T-helper 2 cell treated with Interferon-gamma antibody and Interleukin-4, amounts not matched to agents 5 μg/mL and 100 μg/mL, for 36 hours (primary cell): ENCODE measurements around the gene NFYC.

Experiments used
- DNase-seq: peaks from one replicate; pipeline ENCODE4 v3.0.0; 2021; ENCODE audit warnings: low spot score
- H3K27ac Mint-ChIP-seq: one replicate; pipeline ENCODE4 v1.8.0; 2021; ENCODE audit warnings: mild to moderate bottlenecking, mixed read lengths
- H3K27me3 Mint-ChIP-seq: one replicate; pipeline ENCODE4 v1.8.0; 2021; ENCODE audit warnings: low read depth, mixed read lengths
- H3K36me3 Mint-ChIP-seq: one replicate; pipeline ENCODE4 v1.8.0; 2021; ENCODE audit warnings: low read depth, mixed read lengths
- H3K4me1 Mint-ChIP-seq: one replicate; pipeline ENCODE4 v1.8.0; 2021; ENCODE audit warnings: low read depth, mixed read lengths
- H3K4me3 Mint-ChIP-seq: one replicate; pipeline ENCODE4 v1.8.0; 2022; ENCODE audit warnings: mild to moderate bottlenecking, moderate library complexity, mixed read lengths
- H3K9me3 Mint-ChIP-seq: one replicate; pipeline ENCODE4 v1.8.0; 2021; ENCODE audit warnings: mixed read lengths

The NFYC gene

DNA sequence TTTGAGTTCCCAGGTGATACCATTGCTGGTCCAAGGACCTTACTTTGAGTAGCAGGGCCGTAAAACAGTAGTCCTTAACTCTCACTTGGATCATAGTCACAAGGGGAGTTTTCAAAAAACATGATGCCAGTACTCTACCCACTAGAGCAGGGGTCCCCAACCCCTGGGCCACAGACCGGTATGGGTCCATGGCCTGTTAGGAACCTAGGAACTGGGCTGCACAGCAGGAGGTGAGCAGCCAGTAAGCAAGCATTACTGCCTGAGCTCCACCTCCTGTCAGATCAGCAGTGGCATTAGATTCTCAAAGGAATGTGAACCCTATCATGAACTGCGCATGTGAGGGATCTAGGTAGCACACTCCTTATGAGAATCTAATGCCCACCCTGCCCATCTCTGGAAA lies 52.4 kb downstream of the NFYC start:
- H3K9me3 Mint-ChIP-seq, result no peaks in the 10 kb centered on the region
- no peak overlapping the region for H3K4me3 Mint-ChIP-seq
- H3K27me3 Mint-ChIP-seq, result no peaks in the 10 kb centered on the region
- no peak overlapping the region for H3K27ac Mint-ChIP-seq
- H3K4me1 Mint-ChIP-seq, result peaks cover 28% of the 10 kb centered on the region
- no peak for DNase-seq
- H3K36me3 Mint-ChIP-seq, result peaks cover 71% of the 10 kb centered on the region

- Mint-ChIP-seq H3K4me1 (peaks cover 33% of the 10 kb centered on the region), H3K36me3 (peaks cover 71% of the 10 kb centered on the region), H3K27me3 (no peaks in the 10 kb centered on the region), H3K4me3 (no peak overlapping the region), H3K9me3 (no peaks in the 10 kb centered on the region), H3K27ac (no peak overlapping the region)
- no peak for DNase-seq
Measured at GRCh38 chr1:40745176-40745575, 53.7 kb downstream of the NFYC start.

DNA sequence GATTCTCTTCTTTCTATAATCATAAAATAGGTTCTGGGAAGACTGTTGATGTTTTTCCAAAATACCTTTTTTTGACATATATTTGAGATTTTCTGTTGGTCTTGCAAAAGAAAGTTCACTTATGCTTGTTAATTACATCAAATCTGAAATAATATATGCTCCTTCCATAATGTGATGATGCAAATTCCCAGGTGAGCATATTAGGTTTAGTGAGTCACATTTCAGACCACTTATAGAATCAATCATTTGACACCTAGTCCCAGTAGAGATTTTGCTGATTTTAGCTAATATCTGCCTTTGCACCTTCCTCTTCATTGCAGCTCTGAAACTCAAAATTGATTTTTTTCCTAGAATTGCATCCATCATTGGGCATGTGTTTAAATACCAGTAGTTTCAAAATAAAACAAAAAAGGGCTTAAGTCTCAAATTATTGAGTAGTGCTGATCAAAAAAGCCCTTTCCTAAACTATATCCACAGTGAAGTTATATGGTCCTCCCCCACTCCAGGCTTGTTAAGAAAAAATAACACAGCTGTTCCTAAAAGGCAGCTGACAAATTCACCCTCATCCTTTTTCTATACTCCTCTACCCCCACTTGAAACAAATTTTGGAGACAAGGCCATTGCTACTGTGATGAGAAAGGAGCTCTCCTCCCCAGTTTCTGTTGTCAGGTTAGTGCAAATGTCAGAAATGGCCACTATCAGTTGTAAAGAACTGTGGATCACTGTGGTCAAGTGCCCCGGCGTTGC lies 55.0 kb downstream of the NFYC start:
- Mint-ChIP-seq H3K27me3 (no peaks in the 10 kb centered on the region), H3K9me3 (no peaks in the 10 kb centered on the region), H3K27ac (no peak overlapping the region), H3K36me3 (peaks cover 76% of the 10 kb centered on the region), H3K4me3 (no peak overlapping the region), H3K4me1 (peaks cover 36% of the 10 kb centered on the region)
- DNase-seq, result no peak

DNA sequence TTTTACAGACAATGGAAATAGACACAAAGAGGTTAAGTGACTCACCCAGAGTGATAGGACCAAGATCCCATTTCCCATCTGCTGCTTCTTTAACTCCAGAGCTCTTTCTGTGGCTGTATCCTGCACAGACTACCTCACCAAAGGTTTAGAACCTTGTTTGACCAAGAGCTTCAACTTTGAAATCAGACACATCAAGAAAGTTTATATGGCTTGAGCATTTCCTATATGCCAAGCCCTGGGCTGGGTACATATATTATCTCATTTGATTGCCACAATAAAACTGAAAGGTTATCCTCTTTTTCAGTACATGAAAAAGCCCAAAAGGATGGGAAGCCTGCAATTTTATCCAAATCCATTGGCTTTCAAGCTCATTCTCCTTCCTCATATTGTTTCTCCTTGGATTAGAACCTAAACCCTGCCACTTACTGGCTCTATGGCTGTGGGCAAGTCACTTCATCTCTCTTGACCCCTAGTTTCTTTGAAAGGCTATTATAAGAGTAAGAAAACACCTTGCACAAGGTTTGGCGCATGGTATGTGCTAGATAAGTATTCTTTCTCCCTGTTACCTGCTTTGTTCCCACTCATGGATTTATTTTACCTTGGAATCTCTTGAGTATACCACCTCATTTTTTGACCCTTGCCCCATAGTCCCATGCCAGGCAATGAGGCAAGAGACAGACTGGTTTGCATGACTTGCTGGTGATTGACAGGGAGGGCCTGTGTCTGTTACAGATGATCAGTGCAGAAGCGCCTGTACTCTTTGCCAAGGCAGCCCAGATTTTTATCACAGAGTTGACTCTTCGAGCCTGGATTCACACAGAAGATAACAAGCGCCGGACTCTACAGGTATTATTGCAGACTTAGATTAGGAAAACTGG lies 57.6 kb downstream of the NFYC start:
- Mint-ChIP-seq H3K4me3 (no peak overlapping the region), H3K27me3 (no peaks in the 10 kb centered on the region), H3K27ac (no peak overlapping the region), H3K9me3 (no peaks in the 10 kb centered on the region), H3K36me3 (peaks cover 72% of the 10 kb centered on the region), H3K4me1 (peaks cover 42% of the 10 kb centered on the region)
- DNase-seq, result no peak

DNA sequence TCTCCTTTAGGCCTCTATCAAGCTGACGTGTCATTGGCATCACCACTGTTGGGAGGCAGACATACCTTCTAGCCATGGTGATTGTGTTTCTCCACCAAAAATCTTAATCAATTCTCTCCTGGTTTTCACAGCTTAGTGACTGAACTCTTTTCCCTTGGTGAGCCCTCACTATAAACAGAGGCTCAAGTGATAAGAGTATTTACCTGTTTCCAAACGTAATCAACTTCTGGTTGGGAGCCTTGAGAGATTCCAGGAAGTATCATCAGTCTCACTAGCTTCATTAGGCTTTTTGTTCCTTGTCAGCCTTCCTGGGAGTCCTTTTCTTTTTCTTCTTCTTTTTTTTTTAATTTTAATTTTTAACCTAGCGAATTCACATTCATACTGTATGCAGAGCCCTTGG lies 58.3 kb downstream of the NFYC start:
- no peak overlapping the region for H3K27ac Mint-ChIP-seq
- peaks cover 73% of the 10 kb centered on the region for H3K36me3 Mint-ChIP-seq

GRCh38 chr1:40750451-40750908 lies 59.0 kb downstream of the NFYC start:
- Mint-ChIP-seq H3K36me3 (peaks cover 73% of the 10 kb centered on the region), H3K27ac (peak overlapping the region; percentile 8), H3K4me1 (peaks cover 39% of the 10 kb centered on the region), H3K27me3 (no peaks in the 10 kb centered on the region), H3K4me3 (no peak overlapping the region), H3K9me3 (no peaks in the 10 kb centered on the region)
- DNase-seq, result no peak

More for the DNA sequence above, 58.3 kb downstream of the NFYC start:
- Mint-ChIP-seq H3K4me1 (peaks cover 42% of the 10 kb centered on the region), H3K9me3 (no peaks in the 10 kb centered on the region), H3K27me3 (no peaks in the 10 kb centered on the region), H3K4me3 (no peak overlapping the region)
- no peak for DNase-seq

DNA sequence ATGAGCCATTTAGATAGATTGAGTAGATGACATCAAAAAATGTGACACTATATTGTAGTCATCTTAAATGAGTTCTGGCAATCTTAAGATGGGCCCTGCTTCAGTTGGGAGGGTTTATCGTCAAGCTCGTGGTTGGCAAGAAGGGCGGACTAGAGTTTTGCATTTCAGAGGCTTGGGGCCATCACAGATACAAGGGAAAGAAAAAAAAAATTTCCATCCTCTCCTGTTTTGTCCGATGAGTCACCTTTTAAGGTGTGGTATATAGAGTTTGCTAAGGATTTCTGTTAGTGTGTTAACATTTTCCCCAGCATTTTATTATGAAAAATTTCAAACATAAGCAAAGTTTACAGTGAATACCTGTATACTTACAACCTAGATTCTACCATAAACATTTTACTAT lies 60.3 kb downstream of the NFYC start:
- Mint-ChIP-seq H3K4me3 (no peak overlapping the region), H3K36me3 (peaks cover 73% of the 10 kb centered on the region), H3K4me1 (peaks cover 32% of the 10 kb centered on the region), H3K27me3 (no peaks in the 10 kb centered on the region), H3K9me3 (no peaks in the 10 kb centered on the region), H3K27ac (no peak overlapping the region)
- no peak for DNase-seq

- Mint-ChIP-seq H3K9me3 (no peaks in the 10 kb centered on the region), H3K36me3 (peaks cover 64% of the 10 kb centered on the region), H3K4me3 (peak overlapping the region; percentile 51), H3K27ac (peak overlapping the region; percentile 56), H3K27me3 (no peaks in the 10 kb centered on the region), H3K4me1 (peaks cover 30% of the 10 kb centered on the region)
- no peak for DNase-seq
Measured at GRCh38 chr1:40753142-40753882, 61.8 kb downstream of the NFYC start.

DNA sequence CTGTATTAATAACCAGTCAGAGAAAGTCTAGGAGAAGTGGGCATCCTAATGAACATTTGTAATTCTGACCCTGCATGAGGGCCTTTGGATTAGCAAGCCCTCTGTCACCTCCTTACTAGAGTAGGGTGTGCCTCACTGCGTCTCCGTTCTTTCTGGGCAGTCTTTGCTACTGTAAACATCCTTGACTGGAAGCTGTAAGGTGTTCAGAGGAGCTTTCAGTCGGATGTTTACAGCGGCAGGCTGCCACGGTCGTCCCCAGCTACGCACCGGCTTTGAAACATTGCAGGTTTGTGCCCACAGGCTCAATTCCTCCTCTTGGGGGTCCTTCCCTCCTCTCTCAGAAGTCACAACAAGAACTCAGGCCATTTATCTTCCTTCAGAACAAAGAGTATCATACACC lies 62.7 kb downstream of the NFYC start:
- no peak for DNase-seq
- H3K9me3 Mint-ChIP-seq, result no peaks in the 10 kb centered on the region
- no peaks in the 10 kb centered on the region for H3K27me3 Mint-ChIP-seq
- H3K4me3 Mint-ChIP-seq, result no peak overlapping the region
- H3K4me1 Mint-ChIP-seq, result peaks cover 29% of the 10 kb centered on the region
- no peak overlapping the region for H3K27ac Mint-ChIP-seq
- peaks cover 61% of the 10 kb centered on the region for H3K36me3 Mint-ChIP-seq

DNA sequence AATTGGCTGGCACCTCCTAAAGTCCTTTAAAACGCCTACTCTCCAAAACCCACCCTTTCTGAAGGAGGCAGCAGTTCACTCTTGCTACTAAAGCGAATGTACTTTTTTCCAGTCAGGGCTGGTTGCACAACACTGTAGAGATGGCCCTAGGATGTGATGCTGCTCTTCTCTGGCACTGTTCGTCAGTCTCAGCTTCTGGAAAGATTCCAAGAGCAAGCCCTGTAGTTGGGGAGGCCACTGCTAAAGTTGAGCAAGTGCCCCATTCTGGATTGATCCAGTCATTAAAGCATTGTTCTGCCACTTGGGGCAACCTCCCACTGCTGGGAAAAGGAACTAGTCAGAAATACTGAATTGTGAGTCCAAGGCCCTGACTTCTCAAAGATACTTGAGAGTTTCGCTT lies 63.6 kb downstream of the NFYC start:
- Mint-ChIP-seq H3K27ac (no peak overlapping the region), H3K4me1 (peaks cover 25% of the 10 kb centered on the region), H3K9me3 (no peaks in the 10 kb centered on the region), H3K4me3 (no peak overlapping the region), H3K36me3 (peaks cover 61% of the 10 kb centered on the region), H3K27me3 (no peaks in the 10 kb centered on the region)
- no peak for DNase-seq

GRCh38 chr1:40756523-40756922 lies 65.0 kb downstream of the NFYC start:
- H3K4me3 Mint-ChIP-seq, result no peak overlapping the region
- H3K27ac Mint-ChIP-seq, result no peak overlapping the region
- no peak for DNase-seq
- no peaks in the 10 kb centered on the region for H3K9me3 Mint-ChIP-seq
- peaks cover 53% of the 10 kb centered on the region for H3K36me3 Mint-ChIP-seq
- no peaks in the 10 kb centered on the region for H3K27me3 Mint-ChIP-seq
- peaks cover 18% of the 10 kb centered on the region for H3K4me1 Mint-ChIP-seq

GRCh38 chr1:40757084-40757483 lies 65.6 kb downstream of the NFYC start:
- Mint-ChIP-seq H3K4me3 (no peak overlapping the region), H3K27ac (no peak overlapping the region), H3K4me1 (peaks cover 14% of the 10 kb centered on the region), H3K27me3 (no peaks in the 10 kb centered on the region), H3K36me3 (peaks cover 51% of the 10 kb centered on the region), H3K9me3 (no peaks in the 10 kb centered on the region)
- no peak for DNase-seq

DNA sequence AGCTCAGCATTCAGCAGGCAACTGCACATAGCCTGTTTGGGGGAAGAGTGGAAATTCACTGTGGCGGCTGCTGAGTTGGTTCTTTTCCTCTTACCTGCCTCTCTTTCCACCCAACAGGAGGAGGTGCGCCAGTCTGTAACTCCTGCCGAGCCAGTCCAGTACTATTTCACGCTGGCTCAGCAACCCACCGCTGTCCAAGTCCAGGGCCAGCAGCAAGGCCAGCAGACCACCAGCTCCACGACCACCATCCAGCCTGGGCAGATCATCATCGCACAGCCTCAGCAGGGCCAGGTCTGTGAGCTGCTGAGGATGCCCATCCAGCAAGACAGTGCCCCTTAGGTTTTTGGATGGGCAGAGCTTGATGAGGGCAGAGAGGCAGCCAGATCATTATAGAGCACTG lies 66.5 kb downstream of the NFYC start:
- H3K4me1 Mint-ChIP-seq, result peaks cover 15% of the 10 kb centered on the region
- DNase-seq, result no peak
- H3K4me3 Mint-ChIP-seq, result no peak overlapping the region
- H3K27ac Mint-ChIP-seq, result no peak overlapping the region
- H3K27me3 Mint-ChIP-seq, result no peaks in the 10 kb centered on the region
- H3K36me3 Mint-ChIP-seq, result peaks cover 52% of the 10 kb centered on the region
- H3K9me3 Mint-ChIP-seq, result no peaks in the 10 kb centered on the region
